Measurements from ENCODE around the gene CCDC30.
A peak's percentile ranks its signal among the peaks of the same experiment; 100 is the strongest.

The CCDC30 gene

DNA sequence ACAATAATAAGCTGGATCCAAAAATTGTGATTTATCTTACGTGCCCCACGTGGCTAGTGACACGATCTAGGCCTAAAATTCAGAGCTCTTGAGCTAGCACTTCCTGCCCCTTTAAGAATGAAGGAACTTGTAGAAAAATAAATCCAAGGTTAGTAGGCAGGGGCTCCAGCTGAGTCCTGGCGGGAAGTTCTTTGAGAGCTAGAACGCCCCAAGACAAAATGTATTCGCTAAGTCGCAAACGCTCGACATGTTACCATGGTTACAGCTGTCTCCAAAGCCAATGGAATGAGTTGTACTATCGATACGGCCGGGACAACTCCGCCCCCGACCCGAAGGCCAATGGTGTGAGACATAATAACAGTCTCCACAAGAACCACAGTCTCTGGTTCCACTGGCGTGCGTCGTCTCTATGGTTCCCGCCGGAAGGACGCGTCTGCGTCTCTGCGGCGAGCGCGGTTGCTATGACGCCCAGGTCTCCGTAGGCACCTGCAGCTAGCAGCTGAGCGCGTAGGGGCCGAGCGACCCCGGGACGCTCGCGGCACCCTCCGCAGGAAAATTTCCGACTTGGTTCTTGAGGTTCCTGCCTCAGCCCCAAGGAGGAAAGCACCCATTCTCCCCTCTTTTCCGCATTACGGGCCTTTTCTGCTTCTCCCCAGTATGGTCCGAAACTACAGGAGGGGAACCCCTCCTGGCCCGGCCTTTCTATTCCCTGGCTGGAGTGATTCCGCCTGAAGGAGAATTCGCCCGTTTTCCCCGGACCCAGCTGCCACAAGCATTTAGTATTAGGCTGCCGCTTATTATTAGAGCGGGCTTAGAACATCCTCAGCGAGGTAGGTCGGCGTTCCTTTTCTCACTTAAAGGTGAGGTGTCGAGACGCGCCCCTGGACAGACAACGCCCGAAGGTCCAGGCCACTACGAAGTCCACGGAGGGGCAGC, at the start of gene CCDC30:
CCDC30 (plus strand) TSS at position 459 of the 936 bp plus-strand sequence. CDS start 17,266 bp downstream, outside the sequence.
- DNase-seq = peak; percentile 98

- DNase-seq = no peak
Measured at GRCh38 chr1:42414551-42415496, 48.3 kb upstream of the CCDC30 start.

GRCh38 chr1:42417166-42417565, 45.9 kb upstream of the CCDC30 start:
- DNase-seq = no peak

- DNase-seq = no peak
Measured at GRCh38 chr1:42418516-42418915, 44.6 kb upstream of the CCDC30 start.

DNA sequence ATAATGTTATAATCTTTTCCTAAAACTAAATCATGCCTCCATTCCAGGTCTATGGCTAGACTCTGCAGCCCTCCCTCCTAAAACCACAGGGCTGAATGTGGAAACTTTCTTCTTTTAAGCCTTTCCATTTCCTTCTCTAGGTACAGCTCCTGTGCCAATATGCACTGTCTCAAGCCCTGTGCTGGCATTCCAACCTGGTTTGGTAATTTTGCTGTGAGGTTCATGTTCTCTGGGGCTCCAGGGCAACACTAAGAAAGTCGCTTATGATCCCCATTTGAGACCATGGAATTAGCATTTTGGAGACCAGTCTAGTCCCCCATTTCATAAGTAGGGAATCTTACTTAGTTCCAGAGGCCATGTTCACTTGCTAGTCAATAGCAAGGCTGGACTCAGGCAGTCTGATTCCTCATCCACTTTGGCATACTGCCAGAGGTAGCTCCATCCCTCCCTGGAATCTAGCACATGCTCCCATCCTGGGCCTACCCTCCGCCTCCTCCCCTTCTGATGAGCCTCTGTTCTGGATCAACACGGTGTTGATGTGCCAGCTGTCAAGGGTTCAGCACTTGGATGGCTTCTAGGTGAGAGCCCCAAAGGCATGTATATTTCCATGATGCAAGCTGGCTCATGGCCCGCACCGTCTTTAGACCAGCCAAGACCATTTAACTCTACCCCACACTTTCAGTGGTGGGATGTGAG, 43.8 kb upstream of the CCDC30 start:
- DNase-seq = no peak

GRCh38 chr1:42420121-42420520, 43.0 kb upstream of the CCDC30 start:
- DNase-seq = no peak

- DNase-seq = peak; percentile 57
Measured at GRCh38 chr1:42420911-42421585, 42.0 kb upstream of the CCDC30 start.

- DNase-seq = no peak
Measured at GRCh38 chr1:42422737-42423136, 40.3 kb upstream of the CCDC30 start.

DNA sequence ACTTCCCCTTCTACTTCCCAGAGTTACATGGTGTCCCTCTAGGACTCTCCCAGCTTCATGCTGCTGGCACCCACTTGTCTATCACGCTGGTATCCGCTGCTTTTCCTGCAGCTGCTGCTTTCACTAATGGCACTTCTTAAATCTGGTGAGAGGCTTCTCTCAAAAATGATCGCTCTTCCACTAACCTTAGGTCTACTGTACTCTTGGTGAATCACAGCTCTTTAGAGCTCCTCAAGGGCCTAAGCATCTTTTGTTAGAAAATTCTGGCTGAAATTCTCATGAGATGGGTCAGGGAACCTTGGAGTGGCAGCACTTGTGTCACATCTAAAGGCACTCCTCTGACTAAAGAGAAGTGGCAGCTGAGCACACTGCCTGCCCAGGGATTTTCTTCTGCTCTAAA, 39.4 kb upstream of the CCDC30 start:
- DNase-seq = no peak

- DNase-seq = no peak
Measured at GRCh38 chr1:42424201-42424600, 38.9 kb upstream of the CCDC30 start.

GRCh38 chr1:42427240-42427639, 35.8 kb upstream of the CCDC30 start:
- no peak for DNase-seq

- peak; percentile 39 for DNase-seq
Measured at GRCh38 chr1:42429603-42430002, 33.5 kb upstream of the CCDC30 start.

DNA sequence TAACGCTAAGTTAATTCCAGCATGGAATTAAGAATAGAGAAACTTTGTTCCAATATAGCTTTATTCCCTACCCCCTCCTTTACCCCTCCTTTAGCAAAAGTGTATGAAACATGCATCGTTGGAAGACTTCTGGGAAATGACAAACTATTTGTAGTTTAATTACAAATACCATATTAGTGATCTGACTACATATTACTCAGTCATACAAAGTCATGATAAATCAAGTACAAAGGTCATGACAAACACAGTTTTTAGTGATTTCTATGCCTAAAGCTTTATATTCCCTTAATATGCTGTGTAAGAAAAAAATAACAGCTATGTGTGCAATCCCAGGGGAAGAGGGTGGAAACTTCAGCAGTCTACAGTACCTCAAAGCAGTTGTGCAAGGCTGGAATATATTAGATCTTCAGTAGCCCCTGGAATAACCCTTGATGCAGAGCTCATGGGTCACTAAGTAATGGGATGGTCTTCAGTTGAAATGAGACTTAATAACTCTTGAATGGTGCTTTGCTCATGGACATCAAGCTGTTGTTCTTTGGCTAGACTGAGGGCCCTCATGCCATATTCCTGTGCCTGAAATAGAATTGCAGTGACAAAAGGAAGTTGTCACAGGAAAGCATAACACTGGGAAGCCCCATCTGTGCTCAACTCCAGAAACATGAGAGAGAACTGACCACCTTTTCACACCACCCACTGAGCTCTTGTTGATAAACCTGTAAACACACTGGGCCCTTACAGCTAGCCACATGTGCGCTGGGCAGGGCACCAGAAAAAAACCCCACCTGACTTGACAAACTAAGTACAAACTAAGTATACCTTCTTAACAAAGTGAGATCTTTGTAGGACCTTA, 32.6 kb upstream of the CCDC30 start:
- no peak for DNase-seq

DNA sequence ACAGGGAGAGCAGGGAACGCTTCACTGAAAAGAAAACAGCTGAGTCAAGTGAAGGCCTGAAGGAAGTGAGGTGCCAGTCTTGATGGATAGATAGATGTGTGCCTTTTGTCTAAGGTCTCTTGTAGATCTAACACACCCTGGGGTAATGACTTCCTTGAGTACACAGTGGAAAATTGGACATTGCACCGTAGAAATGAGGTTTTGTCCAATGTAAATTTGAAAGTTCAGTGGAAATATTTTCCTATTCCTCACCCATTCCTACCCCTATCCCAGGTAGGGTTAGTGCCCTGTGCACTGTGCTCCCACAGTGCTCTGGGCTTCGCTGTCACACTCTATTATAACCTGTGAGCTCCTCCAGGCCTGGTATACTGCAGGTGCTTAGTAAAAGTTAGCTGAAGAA, 31.6 kb upstream of the CCDC30 start:
- no peak for DNase-seq

- no peak for DNase-seq
Measured at GRCh38 chr1:42432714-42433113, 30.4 kb upstream of the CCDC30 start.

DNA sequence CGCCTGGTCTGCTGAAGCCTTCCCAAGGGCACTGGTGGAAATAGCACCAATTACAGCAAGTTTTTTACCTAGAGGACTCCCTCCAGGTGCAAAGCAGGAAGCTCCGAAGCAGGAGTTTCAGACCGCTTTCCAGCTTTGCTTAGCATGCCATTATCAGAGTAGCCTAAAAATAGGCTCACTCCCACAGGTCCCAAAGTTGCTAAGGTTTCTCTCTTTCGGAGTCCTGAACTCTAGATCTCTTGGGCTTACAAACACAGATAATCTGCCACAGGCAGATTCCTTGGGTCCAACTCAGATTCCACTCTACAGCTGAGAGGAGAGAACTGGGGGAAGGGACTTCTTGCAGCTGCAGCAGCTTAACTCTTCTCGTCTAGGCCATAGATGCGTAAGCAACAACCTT, 29.7 kb upstream of the CCDC30 start:
- DNase-seq = no peak

GRCh38 chr1:42434340-42434739, 28.7 kb upstream of the CCDC30 start:
- DNase-seq = no peak

DNA sequence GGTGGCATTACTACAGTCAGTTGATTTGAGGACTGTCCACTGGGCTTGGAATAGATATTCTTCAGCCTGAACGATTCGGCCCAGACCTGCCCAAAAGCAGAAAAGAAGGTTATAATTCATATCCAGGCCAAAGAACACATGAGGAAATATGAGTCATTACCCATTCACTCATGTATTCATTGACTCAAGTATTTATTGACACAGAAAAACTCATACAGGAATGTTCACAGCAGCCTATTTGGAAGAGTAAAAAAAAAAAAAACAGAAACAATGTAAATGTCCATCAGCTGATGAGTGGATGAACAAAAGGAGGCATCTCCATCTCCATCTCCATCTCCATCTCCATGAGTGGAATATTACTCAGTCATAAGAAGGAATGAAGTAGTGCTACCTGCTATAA, 23.1 kb upstream of the CCDC30 start:
- peak; percentile 69 for DNase-seq

- DNase-seq = no peak
Measured at GRCh38 chr1:42442662-42443061, 20.4 kb upstream of the CCDC30 start.

DNA sequence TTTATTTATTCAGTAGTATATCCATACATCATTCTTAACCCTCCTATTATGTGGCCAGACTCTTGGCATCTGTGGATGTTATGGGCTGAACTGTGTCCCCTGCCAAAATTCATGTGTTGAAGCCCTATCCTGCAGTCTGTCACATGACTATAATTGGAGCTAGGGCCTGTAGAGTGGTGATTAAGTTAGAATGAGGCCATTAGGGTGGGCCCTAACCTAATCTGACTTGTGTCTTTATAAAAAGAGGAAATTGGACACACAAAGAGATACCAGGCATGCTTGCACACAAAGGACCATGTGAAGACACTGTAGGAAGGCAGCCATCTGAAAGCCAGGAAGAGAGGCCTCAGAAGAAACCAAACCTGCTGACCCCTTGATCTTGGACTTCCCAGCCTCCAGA, 13.8 kb upstream of the CCDC30 start:
- DNase-seq = no peak

DNA sequence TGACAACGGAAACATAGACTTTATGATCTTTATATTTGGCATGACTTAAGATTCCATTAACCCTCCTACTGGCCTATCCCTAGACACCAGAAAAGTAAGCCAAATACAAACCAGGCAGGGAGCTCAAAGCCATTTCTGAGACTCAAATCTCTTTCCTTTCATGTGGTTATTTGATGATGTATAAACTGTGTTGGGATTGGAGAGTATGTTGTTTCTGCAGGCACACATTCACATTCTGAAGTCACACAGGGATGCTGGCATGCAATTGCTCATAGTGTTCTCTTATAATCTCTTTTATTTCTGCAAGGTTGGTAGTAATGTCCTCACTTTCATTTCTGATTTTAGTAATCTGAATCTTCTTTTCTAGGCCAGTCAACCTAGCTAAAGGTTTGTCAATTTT, 13.0 kb upstream of the CCDC30 start:
- no peak for DNase-seq
